ENCODE measurements around the gene PI4KA.

DNA sequence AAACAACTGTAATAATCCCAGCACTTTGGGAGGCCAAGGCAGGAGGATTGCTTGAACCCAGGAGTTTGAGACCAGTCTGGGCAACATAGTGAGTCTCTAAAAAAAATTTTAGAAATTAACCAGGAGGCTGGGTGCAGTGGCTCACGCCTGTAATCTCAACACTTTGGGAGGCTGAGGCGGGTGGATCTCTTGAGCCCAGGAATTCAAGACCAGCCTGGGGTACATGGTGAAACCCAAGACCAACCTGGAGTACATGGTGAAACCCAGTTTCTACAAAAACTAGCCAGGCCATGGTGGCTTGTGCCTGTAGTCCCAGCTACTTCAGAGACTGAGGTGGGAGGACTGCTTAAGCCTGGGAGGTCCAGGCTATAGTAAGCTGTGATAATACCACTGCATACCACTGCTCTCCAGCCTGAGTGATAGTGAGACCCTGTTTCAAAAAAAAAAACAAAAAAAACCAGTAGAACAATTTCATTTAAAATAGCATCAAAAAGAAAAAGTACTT lies 11.2 kb downstream of the PI4KA start:
- TF ChIP-seq, protein P1, sequence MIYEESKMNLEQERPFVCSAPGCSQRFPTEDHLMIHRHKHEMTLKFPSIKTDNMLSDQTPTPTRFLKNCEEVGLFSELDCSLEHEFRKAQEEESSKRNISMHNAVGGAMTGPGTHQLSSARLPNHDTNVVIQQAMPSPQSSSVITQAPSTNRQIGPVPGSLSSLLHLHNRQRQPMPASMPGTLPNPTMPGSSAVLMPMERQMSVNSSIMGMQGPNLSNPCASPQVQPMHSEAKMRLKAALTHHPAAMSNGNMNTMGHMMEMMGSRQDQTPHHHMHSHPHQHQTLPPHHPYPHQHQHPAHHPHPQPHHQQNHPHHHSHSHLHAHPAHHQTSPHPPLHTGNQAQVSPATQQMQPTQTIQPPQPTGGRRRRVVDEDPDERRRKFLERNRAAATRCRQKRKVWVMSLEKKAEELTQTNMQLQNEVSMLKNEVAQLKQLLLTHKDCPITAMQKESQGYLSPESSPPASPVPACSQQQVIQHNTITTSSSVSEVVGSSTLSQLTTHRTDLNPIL (CRISPR knock-in tag; IDR thresholded peaks at IDR 0.05; ENCODE audit: low read depth) = no peak
- TF ChIP-seq, protein P2, sequence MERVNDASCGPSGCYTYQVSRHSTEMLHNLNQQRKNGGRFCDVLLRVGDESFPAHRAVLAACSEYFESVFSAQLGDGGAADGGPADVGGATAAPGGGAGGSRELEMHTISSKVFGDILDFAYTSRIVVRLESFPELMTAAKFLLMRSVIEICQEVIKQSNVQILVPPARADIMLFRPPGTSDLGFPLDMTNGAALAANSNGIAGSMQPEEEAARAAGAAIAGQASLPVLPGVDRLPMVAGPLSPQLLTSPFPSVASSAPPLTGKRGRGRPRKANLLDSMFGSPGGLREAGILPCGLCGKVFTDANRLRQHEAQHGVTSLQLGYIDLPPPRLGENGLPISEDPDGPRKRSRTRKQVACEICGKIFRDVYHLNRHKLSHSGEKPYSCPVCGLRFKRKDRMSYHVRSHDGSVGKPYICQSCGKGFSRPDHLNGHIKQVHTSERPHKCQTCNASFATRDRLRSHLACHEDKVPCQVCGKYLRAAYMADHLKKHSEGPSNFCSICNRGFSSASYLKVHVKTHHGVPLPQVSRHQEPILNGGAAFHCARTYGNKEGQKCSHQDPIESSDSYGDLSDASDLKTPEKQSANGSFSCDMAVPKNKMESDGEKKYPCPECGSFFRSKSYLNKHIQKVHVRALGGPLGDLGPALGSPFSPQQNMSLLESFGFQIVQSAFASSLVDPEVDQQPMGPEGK (CRISPR knock-in tag; IDR thresholded peaks at IDR 0.05; ENCODE audit: borderline replicate concordance) = no peak
- no peak for TF ChIP-seq ARNTL (CRISPR knock-in tag; IDR thresholded peaks at IDR 0.05; ENCODE audit: borderline replicate concordance, low read depth)
- TF ChIP-seq SNAI2 (CRISPR knock-in tag; IDR thresholded peaks at IDR 0.05) = no peak

Measured in SK-N-SH treated with all-trans-retinoic acid at 6 μM for 48 hours (cell line).